ENCODE measurements around the gene RAB31. TPM values are rescaled to one million over a fixed set of nuclear protein-coding genes. Genes with fewer than 3 reads are reported as not detected.

Gene RAB31
- total RNA-seq, 4 donors from 2014 or later: 108 to 181 (median 136) TPM

GRCh38 chr18:9701609-9702349 is 6.3 kb upstream of the RAB31 start:
- ATAC-seq: peak; percentile 13
- Histone ChIP-seq H3K9me3 (no peaks in the 10 kb centered on the region), H3K36me3 (no peaks in the 10 kb centered on the region), H3K4me1 (peaks cover 0 to 5% (median 0%) of the 10 kb centered on the region in 3 donors), H3K4me3 (no peak overlapping the region), H3K27me3 (no peaks in the 10 kb centered on the region), H3K27ac (no peak overlapping the region)
- WGBS, 2 donors (ENCODE audit: low coverage in 1 of 2): 82 to 83% methylated on average over 4 of the region's 11 CpGs
- TF ChIP-seq EP300 (IDR thresholded peaks at IDR 0.05) (no peak), POLR2AphosphoS5 (IDR thresholded peaks at IDR 0.05) (no peak), CTCF (IDR thresholded peaks at IDR 0.05) (no peak), POLR2A (IDR thresholded peaks at IDR 0.05) (no peak)

GRCh38 chr18:9704233-9705118 is 3.6 kb upstream of the RAB31 start:
- no peak overlapping the region for H3K4me3 ChIP-seq
- no peaks in the 10 kb centered on the region for H3K27me3 ChIP-seq
- 72 to 82% methylated on average over 10 to 11 of the region's 11 CpGs for WGBS, 2 donors (ENCODE audit: low coverage in 1 of 2)
- no peak for TF ChIP-seq POLR2AphosphoS5 (IDR thresholded peaks at IDR 0.05)
- TF ChIP-seq CTCF (IDR thresholded peaks at IDR 0.05): no peak
- TF ChIP-seq EP300 (IDR thresholded peaks at IDR 0.05): no peak
- TF ChIP-seq POLR2A (IDR thresholded peaks at IDR 0.05): no peak
- H3K4me1 ChIP-seq: peaks cover 0 to 22% (median 3%) of the 10 kb centered on the region in 3 donors
- no peaks in the 10 kb centered on the region for H3K9me3 ChIP-seq
- no peak for ATAC-seq
- H3K27ac ChIP-seq: peak overlapping the region in 1 of 4 donors; percentile 14
- H3K36me3 ChIP-seq: no peaks in the 10 kb centered on the region

GRCh38 chr18:9705183-9705829 is 2.8 kb upstream of the RAB31 start:
- 61 to 85% methylated on average over 5 to 6 of the region's 6 CpGs for WGBS, 2 donors (ENCODE audit: low coverage in 1 of 2)
- no peaks in the 10 kb centered on the region for H3K9me3 ChIP-seq
- ATAC-seq: no peak
- no peak overlapping the region for H3K4me3 ChIP-seq
- H3K27ac ChIP-seq: no peak overlapping the region
- TF ChIP-seq EP300 (IDR thresholded peaks at IDR 0.05) (no peak), POLR2AphosphoS5 (IDR thresholded peaks at IDR 0.05) (no peak), CTCF (IDR thresholded peaks at IDR 0.05) (no peak), POLR2A (IDR thresholded peaks at IDR 0.05) (no peak)
- H3K27me3 ChIP-seq: no peaks in the 10 kb centered on the region
- no peaks in the 10 kb centered on the region for H3K36me3 ChIP-seq
- H3K4me1 ChIP-seq: peaks cover 0 to 31% (median 3%) of the 10 kb centered on the region in 3 donors

GRCh38 chr18:9706081-9706935 is 1.8 kb upstream of the RAB31 start:
- H3K27me3 ChIP-seq: no peaks in the 10 kb centered on the region
- H3K4me3 ChIP-seq: no peak overlapping the region
- no peak for ATAC-seq
- TF ChIP-seq CTCF (IDR thresholded peaks at IDR 0.05) (no peak), POLR2A (IDR thresholded peaks at IDR 0.05) (no peak), EP300 (IDR thresholded peaks at IDR 0.05) (no peak), POLR2AphosphoS5 (IDR thresholded peaks at IDR 0.05) (no peak)
- 82 to 86% methylated on average over 4 to 11 of the region's 12 CpGs for WGBS, 2 donors (ENCODE audit: low coverage in 1 of 2)
- H3K27ac ChIP-seq: peak overlapping the region; percentile 91 to 99 (median 95)
- H3K9me3 ChIP-seq: no peaks in the 10 kb centered on the region
- H3K36me3 ChIP-seq: no peaks in the 10 kb centered on the region
- H3K4me1 ChIP-seq: peaks cover 0 to 41% (median 3%) of the 10 kb centered on the region in 3 donors
